ENCODE data around the gene SGK1. TPM values are rescaled to one million over a fixed set of nuclear protein-coding genes. Genes with fewer than 3 reads are reported as not detected.
"Not testable (repeated sequence)": the region's sequence is repeated elsewhere in the genome, so short reads cannot be mapped to it uniquely, and the experiment has no call there.

SGK1 gene
- total RNA-seq, 2 donors from 2014 or later = 9.7 to 13.0 TPM

- no peak for DNase-seq
- Histone ChIP-seq H3K36me3 (ENCODE audit: control insufficient read depth, insufficient read depth, low read length) (no peaks in the 10 kb centered on the region), H3K4me1 (ENCODE audit: control insufficient read depth, insufficient read depth, low read length) (no peaks in the 10 kb centered on the region), H3K27ac (ENCODE audit: low read depth, low read length) (no peak overlapping the region), H3K4me3 (ENCODE audit: low read length) (no peak overlapping the region), H3K27me3 (ENCODE audit: control insufficient read depth, insufficient read depth, low read length, poor library complexity, severe bottlenecking) (peaks cover 37% of the 10 kb centered on the region), H3K9me3 (ENCODE audit: control insufficient read depth, low read length) (no peaks in the 10 kb centered on the region), H3K9ac (ENCODE audit: extremely low read depth, low read length, poor library complexity, severe bottlenecking) (no peak overlapping the region)
- 72 to 88% methylated on average over 1 to 2 of the region's 2 CpGs for WGBS, 2 experiments (ENCODE audit: insufficient coverage in 1 of 2, insufficient read length in 1 of 2)
- Mint-ChIP-seq H3K27ac (no peak overlapping the region), H3K4me3 (no peak overlapping the region), H3K9me3 (peaks cover 1% of the 10 kb centered on the region), H3K36me3 (ENCODE audit: low read depth) (no peaks in the 10 kb centered on the region), H3K4me1 (no peaks in the 10 kb centered on the region), H3K27me3 (ENCODE audit: insufficient read depth) (peaks cover 17% of the 10 kb centered on the region)
- TF ChIP-seq, protein P1, sequence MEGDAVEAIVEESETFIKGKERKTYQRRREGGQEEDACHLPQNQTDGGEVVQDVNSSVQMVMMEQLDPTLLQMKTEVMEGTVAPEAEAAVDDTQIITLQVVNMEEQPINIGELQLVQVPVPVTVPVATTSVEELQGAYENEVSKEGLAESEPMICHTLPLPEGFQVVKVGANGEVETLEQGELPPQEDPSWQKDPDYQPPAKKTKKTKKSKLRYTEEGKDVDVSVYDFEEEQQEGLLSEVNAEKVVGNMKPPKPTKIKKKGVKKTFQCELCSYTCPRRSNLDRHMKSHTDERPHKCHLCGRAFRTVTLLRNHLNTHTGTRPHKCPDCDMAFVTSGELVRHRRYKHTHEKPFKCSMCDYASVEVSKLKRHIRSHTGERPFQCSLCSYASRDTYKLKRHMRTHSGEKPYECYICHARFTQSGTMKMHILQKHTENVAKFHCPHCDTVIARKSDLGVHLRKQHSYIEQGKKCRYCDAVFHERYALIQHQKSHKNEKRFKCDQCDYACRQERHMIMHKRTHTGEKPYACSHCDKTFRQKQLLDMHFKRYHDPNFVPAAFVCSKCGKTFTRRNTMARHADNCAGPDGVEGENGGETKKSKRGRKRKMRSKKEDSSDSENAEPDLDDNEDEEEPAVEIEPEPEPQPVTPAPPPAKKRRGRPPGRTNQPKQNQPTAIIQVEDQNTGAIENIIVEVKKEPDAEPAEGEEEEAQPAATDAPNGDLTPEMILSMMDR (conservative IDR thresholded peaks at IDR 0.05) = no peak
Observed at GRCh38 chr6:134328792-134329191, 10.9 kb upstream of the SGK1 start.

DNA sequence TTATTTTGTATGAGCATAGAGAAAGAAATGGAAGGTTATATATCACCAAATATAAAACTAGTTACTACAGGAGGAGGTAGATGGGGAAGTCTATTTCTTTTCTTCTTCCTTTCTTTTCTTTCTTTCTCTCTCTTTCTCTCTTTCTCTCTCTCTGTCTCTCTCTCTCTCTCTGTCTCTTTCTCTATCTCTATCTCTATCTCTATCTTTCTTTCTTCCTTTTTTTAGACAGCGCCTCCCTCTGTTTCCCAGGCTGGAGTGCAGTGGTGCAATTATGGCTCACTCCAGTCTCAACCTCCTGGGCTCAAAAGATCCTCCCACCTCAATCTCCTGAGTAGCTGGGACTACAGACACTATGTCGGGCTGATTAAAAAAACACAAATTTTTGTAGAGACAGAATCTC lies 10.2 kb upstream of the SGK1 start:
- DNase-seq = no peak
- Mint-ChIP-seq H3K4me1 (no peaks in the 10 kb centered on the region), H3K36me3 (ENCODE audit: low read depth) (no peaks in the 10 kb centered on the region), H3K9me3 (peaks cover 1% of the 10 kb centered on the region), H3K4me3 (no peak overlapping the region), H3K27me3 (ENCODE audit: insufficient read depth) (peaks cover 17% of the 10 kb centered on the region), H3K27ac (no peak overlapping the region)
- no peak overlapping the region for H3K9ac ChIP-seq (ENCODE audit: extremely low read depth, low read length, poor library complexity, severe bottlenecking)
- WGBS, 2 experiments (ENCODE audit: insufficient coverage in 1 of 2, insufficient read length in 1 of 2) = 89 to 94% methylated on average over 2 of the region's 2 CpGs
- no peak overlapping the region for H3K4me3 ChIP-seq (ENCODE audit: low read length)
- no peak overlapping the region for H3K27ac ChIP-seq (ENCODE audit: low read depth, low read length)
- H3K36me3 ChIP-seq (ENCODE audit: control insufficient read depth, insufficient read depth, low read length) = no peaks in the 10 kb centered on the region
- H3K27me3 ChIP-seq (ENCODE audit: control insufficient read depth, insufficient read depth, low read length, poor library complexity, severe bottlenecking) = peaks cover 31% of the 10 kb centered on the region
- H3K4me1 ChIP-seq (ENCODE audit: control insufficient read depth, insufficient read depth, low read length) = no peaks in the 10 kb centered on the region
- H3K9me3 ChIP-seq (ENCODE audit: control insufficient read depth, low read length) = no peaks in the 10 kb centered on the region
- TF ChIP-seq, protein P1 (conservative IDR thresholded peaks at IDR 0.05) = peak; percentile 22

- not testable (repeated sequence) for H3K9me3 Mint-ChIP-seq; H3K27ac Mint-ChIP-seq; H3K4me3 Mint-ChIP-seq; H3K36me3 ChIP-seq (ENCODE audit: control insufficient read depth, insufficient read depth, low read length); H3K4me1 Mint-ChIP-seq; H3K27ac ChIP-seq (ENCODE audit: low read depth, low read length); H3K36me3 Mint-ChIP-seq (ENCODE audit: low read depth); DNase-seq; H3K4me1 ChIP-seq (ENCODE audit: control insufficient read depth, insufficient read depth, low read length); H3K4me3 ChIP-seq (ENCODE audit: low read length); H3K9me3 ChIP-seq (ENCODE audit: control insufficient read depth, low read length); H3K9ac ChIP-seq (ENCODE audit: extremely low read depth, low read length, poor library complexity, severe bottlenecking)
- WGBS, 2 experiments (ENCODE audit: insufficient coverage in 1 of 2, insufficient read length in 1 of 2) = 92 to 95% methylated on average over 3 to 4 of the region's 4 CpGs
- H3K27me3 Mint-ChIP-seq (ENCODE audit: insufficient read depth) = peaks cover 12% of the 10 kb centered on the region
- peaks cover 19% of the 10 kb centered on the region for H3K27me3 ChIP-seq (ENCODE audit: control insufficient read depth, insufficient read depth, low read length, poor library complexity, severe bottlenecking)
Observed at GRCh38 chr6:134326192-134326591, 8.3 kb upstream of the SGK1 start.

GRCh38 chr6:134324766-134325165 lies 6.9 kb upstream of the SGK1 start:
- Mint-ChIP-seq H3K4me1 (no peaks in the 10 kb centered on the region), H3K27ac (no peak overlapping the region), H3K4me3 (no peak overlapping the region), H3K9me3 (peaks cover 1% of the 10 kb centered on the region), H3K36me3 (ENCODE audit: low read depth) (no peaks in the 10 kb centered on the region), H3K27me3 (ENCODE audit: insufficient read depth) (peaks cover 16% of the 10 kb centered on the region)
- Histone ChIP-seq H3K36me3 (ENCODE audit: control insufficient read depth, insufficient read depth, low read length) (no peaks in the 10 kb centered on the region), H3K27me3 (ENCODE audit: control insufficient read depth, insufficient read depth, low read length, poor library complexity, severe bottlenecking) (peaks cover 23% of the 10 kb centered on the region), H3K9ac (ENCODE audit: extremely low read depth, low read length, poor library complexity, severe bottlenecking) (no peak overlapping the region), H3K4me1 (ENCODE audit: control insufficient read depth, insufficient read depth, low read length) (no peaks in the 10 kb centered on the region), H3K27ac (ENCODE audit: low read depth, low read length) (no peak overlapping the region), H3K4me3 (ENCODE audit: low read length) (no peak overlapping the region), H3K9me3 (ENCODE audit: control insufficient read depth, low read length) (no peaks in the 10 kb centered on the region)
- TF ChIP-seq, protein P1 (conservative IDR thresholded peaks at IDR 0.05) = no peak
- 90 to 95% methylated on average over 3 to 4 of the region's 4 CpGs for WGBS, 2 experiments (ENCODE audit: insufficient coverage in 1 of 2, insufficient read length in 1 of 2)
- DNase-seq = no peak

Measured in endodermal cell (in vitro differentiated cells).